ENCODE results near the gene ATG7.

GRCh38 chr3:11450015-11450414, 177.8 kb downstream of the ATG7 start:
- TF ChIP-seq POLR2A (IDR thresholded peaks at IDR 0.05; ENCODE audit: low read depth), result no peak
- no peak for TF ChIP-seq POLR2AphosphoS5 (IDR thresholded peaks at IDR 0.05)
